Smooth muscle cell of the brain vasculature (primary cell): ENCODE data around the gene MYO10.
A peak's percentile ranks its signal among the peaks of the same experiment; 100 is the strongest.

Source experiments
- DNase-seq: peaks from one replicate; pipeline ENCODE4 v3.0.0-alpha.2; 2012; ENCODE audit warnings: low read depth, low spot score

Gene MYO10

DNA sequence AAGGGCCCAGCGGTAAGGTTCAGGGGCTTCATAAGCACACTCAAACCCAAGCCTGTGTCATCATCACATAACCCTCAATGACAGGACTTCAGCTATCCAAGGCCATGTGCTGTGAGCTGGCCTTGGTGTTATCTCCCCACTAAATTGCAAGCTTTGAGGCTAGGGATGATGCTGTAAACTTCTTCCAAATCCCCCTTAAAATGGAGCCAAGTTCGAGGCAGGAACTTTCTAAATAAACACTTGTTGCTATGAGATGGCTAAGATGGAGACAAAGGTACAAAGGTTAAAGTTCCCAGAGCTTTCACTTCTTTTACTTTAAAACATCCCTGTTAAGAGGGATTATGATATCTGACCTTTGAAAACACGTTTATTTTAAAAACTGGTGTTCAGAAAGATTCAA, 123.6 kb downstream of the MYO10 start:
- DNase-seq = no peak

GRCh38 chr5:16810208-16810854, 125.8 kb downstream of the MYO10 start:
- no peak for DNase-seq

GRCh38 chr5:16809395-16810207, 126.5 kb downstream of the MYO10 start:
- DNase-seq = peak; percentile 57

DNA sequence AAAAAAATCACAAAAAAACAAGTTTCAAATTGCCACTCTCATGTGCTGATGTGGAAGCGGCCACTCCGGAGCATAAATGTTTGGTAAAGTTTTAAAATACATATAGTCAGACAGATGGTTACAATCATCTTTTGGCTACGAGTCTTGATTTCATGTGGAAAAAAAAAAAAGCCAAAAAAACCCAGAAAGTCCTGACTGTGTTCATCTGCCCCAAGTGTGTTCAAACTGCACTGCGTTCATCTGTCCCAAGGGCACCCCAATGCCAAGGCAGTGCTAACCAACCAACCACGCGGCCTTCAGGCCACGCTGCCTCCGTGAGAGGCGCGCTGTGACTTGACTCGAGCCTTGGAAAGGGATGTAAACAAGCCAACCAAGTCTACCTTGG, 127.1 kb downstream of the MYO10 start:
- DNase-seq = no peak

GRCh38 chr5:16808021-16808420, 128.1 kb downstream of the MYO10 start:
- no peak for DNase-seq

GRCh38 chr5:16807547-16807864, 128.6 kb downstream of the MYO10 start:
- DNase-seq = no peak

DNA sequence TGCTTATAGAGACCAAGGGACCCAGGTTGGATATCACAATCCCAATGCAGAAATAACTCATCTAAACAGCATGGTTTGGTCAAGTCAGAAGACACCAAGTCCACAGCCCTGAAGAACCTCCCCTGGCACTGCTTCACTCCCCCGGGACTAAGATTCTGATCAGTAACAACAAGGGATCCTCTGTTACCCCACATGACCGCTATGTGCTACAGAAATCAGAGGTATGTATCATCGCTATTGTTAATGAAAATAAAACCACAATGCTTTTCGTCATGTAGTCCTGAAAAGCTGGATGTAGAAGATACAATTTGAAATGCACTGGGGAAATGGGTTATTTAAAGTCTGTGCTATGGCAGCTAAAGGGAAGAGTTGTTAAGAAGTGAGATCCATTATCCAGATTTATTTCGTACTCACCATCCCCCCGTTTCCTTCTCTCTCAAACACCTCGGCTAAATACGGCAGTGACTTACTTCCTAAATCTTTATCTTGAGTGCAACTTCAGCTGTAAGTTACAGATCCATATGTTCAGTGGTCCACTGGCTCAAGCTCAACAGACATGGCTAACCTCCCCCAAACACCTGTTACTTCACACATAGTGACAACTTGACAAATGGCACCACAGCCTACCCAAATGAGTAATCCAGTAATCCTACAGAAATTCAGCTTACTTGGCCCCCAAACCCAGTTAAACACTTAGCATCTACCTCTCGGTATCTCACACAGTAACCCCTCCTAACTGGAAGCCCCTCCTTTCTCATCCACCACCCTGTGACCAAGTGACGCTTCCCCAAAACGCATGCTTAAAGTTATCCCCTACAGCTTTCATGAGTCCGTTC, 129.2 kb downstream of the MYO10 start:
- no peak for DNase-seq

- DNase-seq = no peak
Measured at GRCh38 chr5:16805486-16805885, 130.6 kb downstream of the MYO10 start.

- DNase-seq = no peak
Measured at GRCh38 chr5:16803831-16804230, 132.3 kb downstream of the MYO10 start.

- DNase-seq = no peak
Measured at GRCh38 chr5:16800477-16800876, 135.6 kb downstream of the MYO10 start.

DNA sequence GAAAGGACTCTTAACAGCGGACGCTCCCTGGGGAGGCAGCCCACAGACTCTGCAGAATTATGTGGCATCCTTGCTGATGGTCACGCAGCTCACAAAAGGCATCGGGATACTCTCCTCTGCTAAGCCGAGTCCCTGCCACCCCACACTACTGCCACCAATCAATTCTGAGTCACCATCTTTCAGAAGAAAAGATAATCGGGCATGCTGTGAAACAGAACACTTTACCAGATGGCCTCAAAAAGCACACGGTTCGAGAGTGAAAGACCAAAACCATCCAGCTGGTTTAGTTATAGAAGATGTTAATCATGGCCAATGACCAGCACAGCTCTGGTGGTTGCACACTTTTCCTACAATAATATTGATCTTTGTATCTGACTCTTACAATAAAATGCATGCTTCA, 136.3 kb downstream of the MYO10 start:
- DNase-seq = no peak

GRCh38 chr5:16797951-16798350, 138.1 kb downstream of the MYO10 start:
- DNase-seq = no peak

DNA sequence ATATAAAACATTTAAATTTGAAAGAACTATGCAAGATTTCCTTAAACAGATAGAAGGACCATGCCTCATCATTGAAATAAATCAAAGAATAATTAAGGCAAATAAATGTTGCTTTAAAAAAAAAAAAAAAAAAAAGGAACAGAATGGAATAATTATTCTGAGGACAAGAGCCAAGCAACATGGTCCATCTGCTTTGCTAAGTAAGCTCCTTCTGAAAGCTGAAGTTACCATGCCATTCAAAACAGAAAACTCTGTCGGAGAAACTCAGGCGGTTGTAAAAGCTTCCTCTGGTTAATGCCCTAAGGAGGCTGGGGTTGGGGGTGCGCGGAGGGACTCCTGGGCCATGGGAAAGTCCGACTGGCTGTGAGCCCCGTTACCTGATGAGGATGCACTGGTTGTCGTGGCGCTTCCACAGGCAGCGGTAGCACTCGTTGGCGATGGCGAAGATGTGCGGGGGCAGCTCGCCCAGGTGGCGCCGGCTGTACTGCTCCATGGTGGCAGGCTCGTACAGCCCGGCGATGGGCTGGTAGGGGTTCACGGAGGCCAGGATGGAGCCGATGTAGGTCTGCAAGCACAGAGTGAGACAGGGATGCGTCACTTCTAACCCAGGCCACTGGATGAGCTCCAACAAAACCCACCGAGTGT, 141.7 kb downstream of the MYO10 start:
- no peak for DNase-seq

- DNase-seq = no peak
Measured at GRCh38 chr5:16792598-16793275, 143.4 kb downstream of the MYO10 start.

GRCh38 chr5:16791904-16792597, 144.0 kb downstream of the MYO10 start:
- no peak for DNase-seq

DNA sequence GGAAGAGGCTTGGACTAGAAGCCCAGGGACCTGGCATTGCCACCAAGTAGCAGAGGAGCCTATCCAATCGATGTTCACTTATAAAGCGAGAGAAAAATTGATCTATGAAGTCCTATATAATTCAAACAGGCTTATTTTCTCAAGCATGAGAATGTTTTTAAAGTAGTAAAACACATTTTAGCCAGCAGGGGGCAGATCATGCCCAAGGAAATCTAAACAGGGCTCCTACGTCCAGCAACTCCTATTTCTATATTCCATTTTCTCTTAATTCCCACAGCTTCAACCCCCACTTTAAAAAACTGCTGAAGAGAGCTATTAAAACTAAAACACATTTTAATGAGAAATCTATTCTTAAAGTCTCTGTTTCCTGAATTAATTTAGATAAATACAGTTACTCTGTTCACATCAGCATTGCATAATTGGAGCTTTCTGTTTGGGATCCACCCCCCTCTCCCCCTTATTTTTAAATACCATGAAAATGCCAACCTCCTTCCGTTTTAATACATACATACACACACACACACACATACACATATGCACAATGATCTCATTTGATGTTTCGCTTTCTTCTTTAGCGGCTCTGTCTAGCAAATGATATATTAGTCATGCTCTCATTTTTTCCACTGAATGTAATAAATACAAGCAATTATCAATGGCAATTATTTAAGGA, 144.9 kb downstream of the MYO10 start:
- DNase-seq = peak; percentile 63

GRCh38 chr5:16788957-16789356, 147.1 kb downstream of the MYO10 start:
- no peak for DNase-seq

GRCh38 chr5:16787278-16787677, 148.8 kb downstream of the MYO10 start:
- DNase-seq = no peak

GRCh38 chr5:16784843-16785791, 151.0 kb downstream of the MYO10 start:
- DNase-seq = no peak
